ENCODE results near the gene FHOD1.

GRCh38 chr16:67202426-67202825, 44.9 kb downstream of the FHOD1 start:
- TF ChIP-seq PREB (CRISPR knock-in tag; IDR thresholded peaks at IDR 0.05) (no peak), NFIC (IDR thresholded peaks at IDR 0.05; ENCODE audit: low read length) (no peak), POLR2A (IDR thresholded peaks at IDR 0.05; ENCODE audit: insufficient read depth in 1 of 2, low read depth in 2 of 2, low read length in 2 of 2) (no peak), SRF (IDR thresholded peaks at IDR 0.05; ENCODE audit: low read depth, low read length) (no peak), MXI1 (IDR thresholded peaks at IDR 0.05; ENCODE audit: borderline replicate concordance, low read depth, low read length) (no peak), SALL2 (CRISPR knock-in tag; IDR thresholded peaks at IDR 0.05) (no peak), KAT7 (CRISPR knock-in tag; IDR thresholded peaks at IDR 0.05; ENCODE audit: borderline replicate concordance) (no peak), MAFF (IDR thresholded peaks at IDR 0.05; ENCODE audit: low read depth, low read length) (no peak), BCL3 (CRISPR knock-in tag; IDR thresholded peaks at IDR 0.05) (no peak)
